WERI-Rb-1 (cell line): ENCODE data around the gene DCTN3.

Experiments used
- DNase-seq: peaks from one replicate; pipeline ENCODE4 v3.0.0-alpha.2; 2020
- H3K27ac ChIP-seq: fragments of 250-450 bp; sonication (Bioruptor Pico); 2 replicates; pipeline ENCODE4 v1.5.1; 2020; ENCODE audit warnings: mild to moderate bottlenecking, moderate library complexity
- H3K27me3 ChIP-seq: fragments of 250-450 bp; sonication (Bioruptor Pico); 2 replicates; pipeline ENCODE4 v1.5.1; 2021; ENCODE audit warnings: mild to moderate bottlenecking, low read depth, moderate library complexity; ENCODE audit not compliant: insufficient read depth, severe bottlenecking
- H3K36me3 ChIP-seq: fragments of 250-450 bp; sonication (Bioruptor Pico); 2 replicates; pipeline ENCODE4 v1.5.1; 2020; ENCODE audit warnings: mild to moderate bottlenecking, moderate library complexity
- H3K4me3 ChIP-seq: 2 replicates; pipeline ENCODE4 v1.5.1; 2011; ENCODE audit warnings: low read depth, mild to moderate bottlenecking, control low read depth, low read length
- H3K9me3 ChIP-seq: fragments of 250-450 bp; sonication (Bioruptor Pico); 2 replicates; pipeline ENCODE4 v1.5.1; 2021; ENCODE audit warnings: mild to moderate bottlenecking, moderate library complexity; ENCODE audit not compliant: severe bottlenecking
- TF ChIP-seq, protein P1 (sequence below): IDR thresholded peaks from 2 replicates; pipeline ENCODE4 v1.5.1; 2011; ENCODE audit warnings: low read depth, mild to moderate bottlenecking, control low read depth, inconsistent platforms, low read length

The DCTN3 gene

DNA sequence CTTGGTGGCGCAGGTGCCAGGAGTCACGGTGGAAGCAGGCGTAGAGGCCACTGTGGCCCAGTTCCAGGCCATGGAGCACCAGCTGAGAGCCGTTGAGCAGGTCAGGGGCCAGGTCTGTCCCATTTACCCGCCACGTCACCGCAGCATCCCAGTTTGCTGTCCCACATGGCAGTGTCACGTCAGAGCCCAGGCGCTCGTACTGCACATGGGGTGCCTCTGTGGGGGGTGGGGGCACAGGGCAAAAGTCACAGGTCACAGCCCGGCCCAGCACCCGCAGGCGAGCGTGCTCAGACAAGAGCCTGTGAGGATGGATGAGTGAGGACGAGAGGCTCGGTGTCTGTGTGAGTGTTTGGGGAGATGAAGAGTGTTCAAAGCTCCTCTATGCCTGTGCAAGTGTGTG, 55.7 kb downstream of the DCTN3 start:
- Histone ChIP-seq H3K9me3 (no peaks in the 10 kb centered on the region), H3K27me3 (no peaks in the 10 kb centered on the region), H3K36me3 (peaks cover 35% of the 10 kb centered on the region), H3K27ac (no peak overlapping the region), H3K4me3 (no peak overlapping the region)
- DNase-seq: no peak
- TF ChIP-seq, protein P1, sequence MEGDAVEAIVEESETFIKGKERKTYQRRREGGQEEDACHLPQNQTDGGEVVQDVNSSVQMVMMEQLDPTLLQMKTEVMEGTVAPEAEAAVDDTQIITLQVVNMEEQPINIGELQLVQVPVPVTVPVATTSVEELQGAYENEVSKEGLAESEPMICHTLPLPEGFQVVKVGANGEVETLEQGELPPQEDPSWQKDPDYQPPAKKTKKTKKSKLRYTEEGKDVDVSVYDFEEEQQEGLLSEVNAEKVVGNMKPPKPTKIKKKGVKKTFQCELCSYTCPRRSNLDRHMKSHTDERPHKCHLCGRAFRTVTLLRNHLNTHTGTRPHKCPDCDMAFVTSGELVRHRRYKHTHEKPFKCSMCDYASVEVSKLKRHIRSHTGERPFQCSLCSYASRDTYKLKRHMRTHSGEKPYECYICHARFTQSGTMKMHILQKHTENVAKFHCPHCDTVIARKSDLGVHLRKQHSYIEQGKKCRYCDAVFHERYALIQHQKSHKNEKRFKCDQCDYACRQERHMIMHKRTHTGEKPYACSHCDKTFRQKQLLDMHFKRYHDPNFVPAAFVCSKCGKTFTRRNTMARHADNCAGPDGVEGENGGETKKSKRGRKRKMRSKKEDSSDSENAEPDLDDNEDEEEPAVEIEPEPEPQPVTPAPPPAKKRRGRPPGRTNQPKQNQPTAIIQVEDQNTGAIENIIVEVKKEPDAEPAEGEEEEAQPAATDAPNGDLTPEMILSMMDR: no peak
